Adrenal gland (tissue), 5 donors: ENCODE results near the gene LRRC8C.

Experiments used
- POLR2A ChIP-seq, 2 donors: fragments of 450-650 bp; IDR thresholded peaks; one replicate each; pipeline ENCODE4 v1.6.1; 2017; ENCODE audit warnings: antibody characterized with exemption in 2 of 2, mild to moderate bottlenecking in 2 of 2, moderate library complexity in 1 of 2
- TF ChIP-seq, protein P1 (sequence below), 6 experiments: fragments of 450-650 bp in 4 of 6; fragments of 200-600 bp in 2 of 6; sonication (generic) in 1 of 6; IDR thresholded peaks; 1 replicate in 5 of 6; 2 replicates in 1 of 6; pipeline versions ENCODE4 v1.5.1 to v1.8.0; 2016 to 2021; ENCODE audit warnings: antibody characterized with exemption in 6 of 6, mild to moderate bottlenecking in 2 of 6, moderate library complexity in 1 of 6
- donor health status: DM: no; HTN: no; CAD: no.

- TF ChIP-seq, protein P1, sequence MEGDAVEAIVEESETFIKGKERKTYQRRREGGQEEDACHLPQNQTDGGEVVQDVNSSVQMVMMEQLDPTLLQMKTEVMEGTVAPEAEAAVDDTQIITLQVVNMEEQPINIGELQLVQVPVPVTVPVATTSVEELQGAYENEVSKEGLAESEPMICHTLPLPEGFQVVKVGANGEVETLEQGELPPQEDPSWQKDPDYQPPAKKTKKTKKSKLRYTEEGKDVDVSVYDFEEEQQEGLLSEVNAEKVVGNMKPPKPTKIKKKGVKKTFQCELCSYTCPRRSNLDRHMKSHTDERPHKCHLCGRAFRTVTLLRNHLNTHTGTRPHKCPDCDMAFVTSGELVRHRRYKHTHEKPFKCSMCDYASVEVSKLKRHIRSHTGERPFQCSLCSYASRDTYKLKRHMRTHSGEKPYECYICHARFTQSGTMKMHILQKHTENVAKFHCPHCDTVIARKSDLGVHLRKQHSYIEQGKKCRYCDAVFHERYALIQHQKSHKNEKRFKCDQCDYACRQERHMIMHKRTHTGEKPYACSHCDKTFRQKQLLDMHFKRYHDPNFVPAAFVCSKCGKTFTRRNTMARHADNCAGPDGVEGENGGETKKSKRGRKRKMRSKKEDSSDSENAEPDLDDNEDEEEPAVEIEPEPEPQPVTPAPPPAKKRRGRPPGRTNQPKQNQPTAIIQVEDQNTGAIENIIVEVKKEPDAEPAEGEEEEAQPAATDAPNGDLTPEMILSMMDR (IDR thresholded peaks at IDR 0.05), result no peak
- TF ChIP-seq POLR2A (IDR thresholded peaks at IDR 0.05), result no peak
Observed at GRCh38 chr1:89610457-89611011, 22.4 kb upstream of the LRRC8C start.
